Lower leg skin (tissue), 3 donors: ENCODE data around the gene CXADR.
"Not testable (repeated sequence)": the region's sequence is repeated elsewhere in the genome, so short reads cannot be mapped to it uniquely, and the experiment has no call there.

ENCODE experiments used
- POLR2A ChIP-seq, 2 donors: fragments of 450-650 bp; IDR thresholded peaks; one replicate each; pipeline ENCODE4 v1.6.1; 2016 to 2017; ENCODE audit warnings: antibody characterized with exemption in 2 of 2, mild to moderate bottlenecking in 1 of 2, moderate library complexity in 1 of 2
- TF ChIP-seq, protein P1 (sequence below), 3 donors: fragments of 450-650 bp; IDR thresholded peaks; one replicate each; pipeline ENCODE4 v1.5.1; 2016; ENCODE audit warnings: antibody characterized with exemption in 3 of 3, mild to moderate bottlenecking in 3 of 3, moderate library complexity in 2 of 3

DNA sequence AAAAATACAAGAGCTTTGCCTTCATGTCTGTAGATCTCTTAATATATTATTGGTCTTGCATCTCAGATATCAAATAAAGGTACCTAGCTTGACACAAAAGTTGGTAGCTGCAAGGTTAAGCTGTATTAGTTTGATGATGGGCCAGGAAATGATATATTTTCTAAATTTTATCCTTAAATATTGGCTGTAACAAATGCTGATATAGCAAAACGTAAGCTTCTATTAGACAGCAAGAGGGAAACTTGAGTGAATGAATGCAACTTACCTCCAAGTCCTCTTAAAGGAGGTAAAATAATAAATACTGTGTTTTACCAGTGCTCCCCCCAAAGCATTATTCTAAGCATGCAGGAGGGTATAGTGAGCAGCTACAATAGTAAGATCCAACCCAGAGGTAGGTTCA, 4.2 kb downstream of the CXADR start:
- TF ChIP-seq, protein P1, sequence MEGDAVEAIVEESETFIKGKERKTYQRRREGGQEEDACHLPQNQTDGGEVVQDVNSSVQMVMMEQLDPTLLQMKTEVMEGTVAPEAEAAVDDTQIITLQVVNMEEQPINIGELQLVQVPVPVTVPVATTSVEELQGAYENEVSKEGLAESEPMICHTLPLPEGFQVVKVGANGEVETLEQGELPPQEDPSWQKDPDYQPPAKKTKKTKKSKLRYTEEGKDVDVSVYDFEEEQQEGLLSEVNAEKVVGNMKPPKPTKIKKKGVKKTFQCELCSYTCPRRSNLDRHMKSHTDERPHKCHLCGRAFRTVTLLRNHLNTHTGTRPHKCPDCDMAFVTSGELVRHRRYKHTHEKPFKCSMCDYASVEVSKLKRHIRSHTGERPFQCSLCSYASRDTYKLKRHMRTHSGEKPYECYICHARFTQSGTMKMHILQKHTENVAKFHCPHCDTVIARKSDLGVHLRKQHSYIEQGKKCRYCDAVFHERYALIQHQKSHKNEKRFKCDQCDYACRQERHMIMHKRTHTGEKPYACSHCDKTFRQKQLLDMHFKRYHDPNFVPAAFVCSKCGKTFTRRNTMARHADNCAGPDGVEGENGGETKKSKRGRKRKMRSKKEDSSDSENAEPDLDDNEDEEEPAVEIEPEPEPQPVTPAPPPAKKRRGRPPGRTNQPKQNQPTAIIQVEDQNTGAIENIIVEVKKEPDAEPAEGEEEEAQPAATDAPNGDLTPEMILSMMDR (IDR thresholded peaks at IDR 0.05) = not testable (repeated sequence)
- not testable (repeated sequence) for TF ChIP-seq POLR2A (IDR thresholded peaks at IDR 0.05)
